Fibroblast of skin of scalp (primary cell): ENCODE measurements around the gene CEMIP2.

ENCODE experiments used
- DNase-seq: peaks from one replicate; pipeline ENCODE4 v3.0.0-alpha.2; 2013

Gene CEMIP2

GRCh38 chr9:71637375-71637774 lies 130.9 kb downstream of the CEMIP2 start:
- DNase-seq, result no peak

- no peak for DNase-seq
Measured at GRCh38 chr9:71636143-71636839, 132.0 kb downstream of the CEMIP2 start.

- no peak for DNase-seq
Measured at GRCh38 chr9:71634752-71635151, 133.6 kb downstream of the CEMIP2 start.
